Panc1 (cell line): ENCODE results near the gene AGR3. TPM values are rescaled to one million over a fixed set of nuclear protein-coding genes. Genes with fewer than 3 reads are reported as not detected.
A peak's percentile ranks its signal among the peaks of the same experiment; 100 is the strongest.

Source experiments
- ATAC-seq: fragments of 200-7000 bp; cut with Tn5 transposase; 2 replicates; pipeline ENCODE4 v1.9.1; 2020; ENCODE audit warnings: mild to moderate bottlenecking, moderate library complexity
- BruUV-seq: library from RNA; stranded (reverse); fragments of 400-500 nt; replicated peaks from 2 replicates; lab custom pipeline; 2021; lab: Mats Ljungman, UMichigan
- CTCF ChIA-PET: fragments of 300-600 bp; sonication (Branson Sonifier 250); formaldehyde crosslinking; loops from one replicate; lab custom pipeline; 2022; ENCODE audit warnings: antibody characterized with exemption; lab: Charles Lee
- POLR2A ChIA-PET: fragments of 300-600 bp; sonication (Branson Sonifier 250); formaldehyde crosslinking; loops from one replicate; lab custom pipeline; 2022; ENCODE audit warnings: antibody characterized with exemption; lab: Charles Lee
- DNase-seq: peaks from one replicate; pipeline ENCODE4 v3.0.0-alpha.2; 2010; ENCODE audit warnings: low read depth, low spot score
- H3K27ac ChIP-seq: 2 replicates; pipeline ENCODE4 v1.5.1; 2011; ENCODE audit warnings: mild to moderate bottlenecking, low read length, inconsistent platforms
- H3K27me3 ChIP-seq: fragments of 200-500 bp; sonication (Bioruptor generic); 2 replicates; pipeline ENCODE4 v1.6.0; 2014; ENCODE audit warnings: low read length, inconsistent platforms; ENCODE audit not compliant: control insufficient read depth, insufficient read depth
- H3K36me3 ChIP-seq: fragments of 200-500 bp; sonication (Bioruptor generic); 2 replicates; pipeline ENCODE4 v1.5.1; 2014; ENCODE audit warnings: inconsistent platforms, mild to moderate bottlenecking, low read length, moderate library complexity; ENCODE audit not compliant: control insufficient read depth, insufficient read depth
- H3K4me1 ChIP-seq: 2 replicates; pipeline ENCODE4 v1.5.1; 2011; ENCODE audit warnings: inconsistent platforms, mild to moderate bottlenecking, low read length, moderate library complexity; ENCODE audit not compliant: control insufficient read depth, insufficient read depth
- H3K4me3 ChIP-seq, 2 experiments: 2 replicates each; pipeline ENCODE4 v1.5.1; 2011 to 2012; ENCODE audit warnings: low read depth in 2 of 2, low read length in 2 of 2, mild to moderate bottlenecking in 2 of 2, inconsistent platforms in 1 of 2, moderate library complexity in 1 of 2
- H3K9me3 ChIP-seq: fragments of 200-500 bp; sonication (Bioruptor generic); 2 replicates; pipeline ENCODE4 v1.5.1; 2014; ENCODE audit warnings: low read depth, mild to moderate bottlenecking, inconsistent platforms, low read length, moderate library complexity; ENCODE audit not compliant: control insufficient read depth, insufficient read depth
- POLR2AphosphoS5 ChIP-seq: IDR thresholded peaks from 2 replicates; pipeline ENCODE4 v1.6.1; 2012; ENCODE audit warnings: mild to moderate bottlenecking, low read depth, low read length, moderate library complexity
- REST ChIP-seq, 2 experiments: IDR thresholded peaks; 2 replicates each; pipeline ENCODE4 v1.6.1; 2011 to 2012; ENCODE audit warnings: low read depth in 2 of 2, control low read depth in 1 of 2, low read length in 1 of 2, mild to moderate bottlenecking in 1 of 2, moderate library complexity in 1 of 2; ENCODE audit not compliant: insufficient read depth in 1 of 2
- SIN3A ChIP-seq: IDR thresholded peaks from 2 replicates; pipeline ENCODE4 v1.6.1; 2012; ENCODE audit warnings: low read depth, mild to moderate bottlenecking, low read length, moderate library complexity, borderline replicate concordance; ENCODE audit not compliant: insufficient read depth
- TCF7L2 ChIP-seq: IDR thresholded peaks from 2 replicates; pipeline ENCODE4 v1.6.1; 2011; ENCODE audit warnings: mild to moderate bottlenecking, low read depth, low read length, inconsistent platforms
- in situ Hi-C: cut with HindIII; loops from 2 replicates; pipeline ENCODE4 v1.10.0; 2016; ENCODE audit warnings: low sequenced_read_pairs, low pct_unique_long_range_greater_than_20kb
- intact Hi-C: fragments of 100-400 bp; cut with micrococcal nuclease; formaldehyde crosslinking; loops from one replicate; pipeline ENCODE4 v1.10.0; 2022; ENCODE audit not compliant: unreplicated experiment
- total RNA-seq: library from RNA; stranded (reverse); gene quantifications from one replicate; pipeline ENCODE4 v1.2.1, GENCODE V29; 2021; ENCODE audit not compliant: unreplicated experiment
- TF ChIP-seq, protein P1 (sequence below): fragments of 450-650 bp; IDR thresholded peaks from 2 replicates; pipeline ENCODE4 v1.5.1; 2017; ENCODE audit warnings: mild to moderate bottlenecking

AGR3 gene
- total RNA-seq, 1 experiment from 2014 or later = not detected

DNA sequence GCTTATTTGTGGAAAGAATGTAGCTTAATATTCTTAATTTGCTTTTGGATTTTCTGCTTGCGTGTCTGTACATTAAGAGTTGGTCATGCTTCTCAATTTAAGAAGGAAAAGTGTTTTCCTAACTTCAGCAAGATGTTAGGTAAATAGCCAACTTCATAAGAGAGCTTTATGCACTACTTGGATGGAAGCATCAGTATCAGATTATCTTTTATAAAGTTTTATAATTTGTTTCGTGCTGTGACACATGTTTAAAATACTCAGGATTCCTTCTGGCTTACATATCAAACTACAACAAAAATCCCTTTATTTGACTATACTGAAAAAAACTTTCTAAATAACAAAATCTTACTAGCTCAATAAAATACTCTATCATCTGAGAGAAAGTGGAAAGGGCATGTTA, 42.1 kb downstream of the AGR3 start:
- ChIA-PET POLR2A (interaction anchor here (0.5 to 0.6 kb wide), 2 partner anchors 27 to 34 kb away, joined by 3 to 7 read pairs; no protein-coding TSS in a partner anchor), CTCF (no interaction called here)
- intact Hi-C loops (no loop called here), in situ Hi-C loops (no loop called here)
- no peak for ATAC-seq
- Histone ChIP-seq H3K9me3 (no peaks in the 10 kb centered on the region), H3K4me3 (no peak overlapping the region), H3K27ac (peak overlapping the region; percentile 1; the same call in 1 of the 2 replicates), H3K4me1 (no peaks in the 10 kb centered on the region), H3K36me3 (no peaks in the 10 kb centered on the region), H3K27me3 (no peaks in the 10 kb centered on the region)
- TF ChIP-seq, protein P1, sequence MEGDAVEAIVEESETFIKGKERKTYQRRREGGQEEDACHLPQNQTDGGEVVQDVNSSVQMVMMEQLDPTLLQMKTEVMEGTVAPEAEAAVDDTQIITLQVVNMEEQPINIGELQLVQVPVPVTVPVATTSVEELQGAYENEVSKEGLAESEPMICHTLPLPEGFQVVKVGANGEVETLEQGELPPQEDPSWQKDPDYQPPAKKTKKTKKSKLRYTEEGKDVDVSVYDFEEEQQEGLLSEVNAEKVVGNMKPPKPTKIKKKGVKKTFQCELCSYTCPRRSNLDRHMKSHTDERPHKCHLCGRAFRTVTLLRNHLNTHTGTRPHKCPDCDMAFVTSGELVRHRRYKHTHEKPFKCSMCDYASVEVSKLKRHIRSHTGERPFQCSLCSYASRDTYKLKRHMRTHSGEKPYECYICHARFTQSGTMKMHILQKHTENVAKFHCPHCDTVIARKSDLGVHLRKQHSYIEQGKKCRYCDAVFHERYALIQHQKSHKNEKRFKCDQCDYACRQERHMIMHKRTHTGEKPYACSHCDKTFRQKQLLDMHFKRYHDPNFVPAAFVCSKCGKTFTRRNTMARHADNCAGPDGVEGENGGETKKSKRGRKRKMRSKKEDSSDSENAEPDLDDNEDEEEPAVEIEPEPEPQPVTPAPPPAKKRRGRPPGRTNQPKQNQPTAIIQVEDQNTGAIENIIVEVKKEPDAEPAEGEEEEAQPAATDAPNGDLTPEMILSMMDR = no peak
- no peak for TF ChIP-seq REST (IDR thresholded peaks at IDR 0.05; ENCODE audit: insufficient read depth in 1 of 2, low read depth in 2 of 2, low read length in 1 of 2)
- TF ChIP-seq TCF7L2 = no peak
- no peak for TF ChIP-seq POLR2AphosphoS5
- TF ChIP-seq SIN3A = no peak
- DNase-seq = no peak
- no TSS peak for BruUV-seq

GRCh38 chr7:16838891-16839290, 42.9 kb downstream of the AGR3 start:
- no peaks in the 10 kb centered on the region for H3K9me3 ChIP-seq
- DNase-seq (no peak), ATAC-seq (no peak)
- H3K4me3 ChIP-seq = no peak overlapping the region
- no peaks in the 10 kb centered on the region for H3K36me3 ChIP-seq
- BruUV-seq = no TSS peak
- intact Hi-C loops = no loop called here
- POLR2A ChIA-PET = interaction anchor here (0.5 to 0.6 kb wide), 2 partner anchors 26 to 33 kb away, joined by 3 to 7 read pairs; no protein-coding TSS in a partner anchor
- no peaks in the 10 kb centered on the region for H3K4me1 ChIP-seq
- TF ChIP-seq POLR2AphosphoS5 = no peak
- no peak for TF ChIP-seq TCF7L2
- no peak for TF ChIP-seq REST (IDR thresholded peaks at IDR 0.05; ENCODE audit: insufficient read depth in 1 of 2, low read depth in 2 of 2, low read length in 1 of 2)
- TF ChIP-seq, protein P1 = no peak
- no peak for TF ChIP-seq SIN3A
- CTCF ChIA-PET = no interaction called here
- no peaks in the 10 kb centered on the region for H3K27me3 ChIP-seq
- H3K27ac ChIP-seq = peak overlapping the region; percentile 32; the same call in 1 of the 2 replicates
- in situ Hi-C loops = no loop called here
